ENCODE data around the gene LAPTM4A. TPM values are rescaled to one million over a fixed set of nuclear protein-coding genes. Genes with fewer than 3 reads are reported as not detected.

LAPTM4A gene
- total RNA-seq, 1 experiment from 2014 or later: 131 TPM

DNA sequence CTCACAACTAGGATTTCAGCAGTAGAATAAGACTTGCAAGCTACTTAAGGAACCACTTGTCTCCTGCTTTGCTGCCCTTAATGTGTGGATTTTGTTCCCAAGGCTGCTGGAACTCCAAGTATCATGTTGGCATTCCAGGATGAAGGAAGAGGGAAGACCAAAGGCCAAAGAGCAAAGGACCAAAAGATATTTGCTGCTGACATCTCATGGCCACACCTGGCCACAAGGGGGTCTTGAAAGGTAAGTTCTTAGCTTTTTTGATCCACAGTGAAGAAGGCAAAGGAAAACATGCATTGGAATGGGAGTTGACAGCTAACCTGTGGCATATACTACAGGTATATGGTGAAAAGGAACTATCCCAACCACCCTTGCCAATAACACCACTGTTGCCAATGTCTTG is 35.1 kb downstream of the LAPTM4A start:
- peaks cover 13 to 16% (median 14%) of the 10 kb centered on the region in 3 experiments; a peak in 6 of 7 replicates for H3K36me3 Mint-ChIP-seq (ENCODE audit: insufficient read depth in 1 of 3, low read depth in 3 of 3)
- Histone ChIP-seq H2BK12ac (ENCODE audit: insufficient read length, low read depth, low read length) (no peak overlapping the region), H3K56ac (ENCODE audit: insufficient read length, low read depth, low read length) (no peak overlapping the region), H3K9ac (ENCODE audit: extremely low read depth, insufficient read length, low read length) (no peak overlapping the region), H2BK5ac (ENCODE audit: insufficient read length, low read length) (no peak overlapping the region), H3K9me3 (ENCODE audit: control insufficient read depth, low read depth, low read length) (peaks cover 7% of the 10 kb centered on the region), H4K8ac (replicated peaks; ENCODE audit: insufficient read length, low read depth, low read length) (no peak overlapping the region), H2BK120ac (ENCODE audit: low read depth, low read length, poor library complexity, severe bottlenecking) (no peak overlapping the region), H2AK5ac (ENCODE audit: insufficient read length, low read length) (no peak overlapping the region), H3K79me2 (ENCODE audit: insufficient read depth, low read length) (no peaks in the 10 kb centered on the region), H3T11ph (ENCODE audit: low read length) (no peak overlapping the region), H3K14ac (ENCODE audit: insufficient read depth, low read length) (no peak overlapping the region), H2BK15ac (ENCODE audit: low read depth, low read length) (no peak overlapping the region), H3K27ac (ENCODE audit: insufficient read length, low read depth, low read length) (no peak overlapping the region), H2BK20ac (ENCODE audit: low read depth, low read length, poor library complexity, severe bottlenecking) (no peak overlapping the region), H2AFZ (ENCODE audit: low read length) (no peak overlapping the region), H3K23me2 (ENCODE audit: insufficient read length, low read depth, low read length, poor library complexity, severe bottlenecking) (peaks cover 12% of the 10 kb centered on the region), H3K79me1 (ENCODE audit: insufficient read depth, low read depth, low read length, poor library complexity, severe bottlenecking) (no peaks in the 10 kb centered on the region), H3K18ac (ENCODE audit: insufficient read length, low read depth, low read length) (no peak overlapping the region), H3K23ac (ENCODE audit: insufficient read length, low read depth, low read length) (no peak overlapping the region), H4K5ac (ENCODE audit: insufficient read length, low read depth, low read length) (no peak overlapping the region), H3K4me2 (ENCODE audit: insufficient read depth, insufficient read length, low read length) (no peak overlapping the region), H4K91ac (ENCODE audit: insufficient read length, low read depth, low read length) (no peak overlapping the region), H3K4me1 (ENCODE audit: insufficient read depth, low read length) (peaks cover 4% of the 10 kb centered on the region; the same call in 1 of the 2 replicates), H3K4ac (ENCODE audit: low read depth, low read length) (no peak overlapping the region), H4K20me1 (ENCODE audit: control insufficient read depth, insufficient read depth, insufficient read length) (no peaks in the 10 kb centered on the region), H3K27me3 (ENCODE audit: insufficient read depth, low read length) (no peaks in the 10 kb centered on the region; the same call in 1 of the 2 replicates)
- TF ChIP-seq, protein P1, sequence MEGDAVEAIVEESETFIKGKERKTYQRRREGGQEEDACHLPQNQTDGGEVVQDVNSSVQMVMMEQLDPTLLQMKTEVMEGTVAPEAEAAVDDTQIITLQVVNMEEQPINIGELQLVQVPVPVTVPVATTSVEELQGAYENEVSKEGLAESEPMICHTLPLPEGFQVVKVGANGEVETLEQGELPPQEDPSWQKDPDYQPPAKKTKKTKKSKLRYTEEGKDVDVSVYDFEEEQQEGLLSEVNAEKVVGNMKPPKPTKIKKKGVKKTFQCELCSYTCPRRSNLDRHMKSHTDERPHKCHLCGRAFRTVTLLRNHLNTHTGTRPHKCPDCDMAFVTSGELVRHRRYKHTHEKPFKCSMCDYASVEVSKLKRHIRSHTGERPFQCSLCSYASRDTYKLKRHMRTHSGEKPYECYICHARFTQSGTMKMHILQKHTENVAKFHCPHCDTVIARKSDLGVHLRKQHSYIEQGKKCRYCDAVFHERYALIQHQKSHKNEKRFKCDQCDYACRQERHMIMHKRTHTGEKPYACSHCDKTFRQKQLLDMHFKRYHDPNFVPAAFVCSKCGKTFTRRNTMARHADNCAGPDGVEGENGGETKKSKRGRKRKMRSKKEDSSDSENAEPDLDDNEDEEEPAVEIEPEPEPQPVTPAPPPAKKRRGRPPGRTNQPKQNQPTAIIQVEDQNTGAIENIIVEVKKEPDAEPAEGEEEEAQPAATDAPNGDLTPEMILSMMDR (conservative IDR thresholded peaks at IDR 0.05): peak; percentile 65
- peak; percentile 40 for DNase-seq
- H3K27ac Mint-ChIP-seq: no peak overlapping the region
- no peak overlapping the region for H3K4me3 Mint-ChIP-seq
- H3K4me1 Mint-ChIP-seq: peaks cover 15 to 16% of the 10 kb centered on the region in 2 experiments
- H3K9me3 Mint-ChIP-seq: peaks cover 20 to 25% of the 10 kb centered on the region in 2 experiments
- peaks cover 16% of the 10 kb centered on the region for H3K27me3 Mint-ChIP-seq (ENCODE audit: low read depth)

Data from H9 (cell line).